Colon (tissue), 2 donors: ENCODE measurements around the gene CYP4F2.
"Not testable (repeated sequence)": the region's sequence is repeated elsewhere in the genome, so short reads cannot be mapped to it uniquely, and the experiment has no call there.

Source experiments
- FAIRE-seq: peaks from 2 replicates; lab custom pipeline; 2012; peaks lifted over from hg19 to GRCh38; lab: Jason Lieb, UNC
- donor health status: control.
- donor health status: control.

Gene CYP4F2, protein sequence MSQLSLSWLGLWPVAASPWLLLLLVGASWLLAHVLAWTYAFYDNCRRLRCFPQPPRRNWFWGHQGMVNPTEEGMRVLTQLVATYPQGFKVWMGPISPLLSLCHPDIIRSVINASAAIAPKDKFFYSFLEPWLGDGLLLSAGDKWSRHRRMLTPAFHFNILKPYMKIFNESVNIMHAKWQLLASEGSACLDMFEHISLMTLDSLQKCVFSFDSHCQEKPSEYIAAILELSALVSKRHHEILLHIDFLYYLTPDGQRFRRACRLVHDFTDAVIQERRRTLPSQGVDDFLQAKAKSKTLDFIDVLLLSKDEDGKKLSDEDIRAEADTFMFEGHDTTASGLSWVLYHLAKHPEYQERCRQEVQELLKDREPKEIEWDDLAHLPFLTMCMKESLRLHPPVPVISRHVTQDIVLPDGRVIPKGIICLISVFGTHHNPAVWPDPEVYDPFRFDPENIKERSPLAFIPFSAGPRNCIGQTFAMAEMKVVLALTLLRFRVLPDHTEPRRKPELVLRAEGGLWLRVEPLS

DNA sequence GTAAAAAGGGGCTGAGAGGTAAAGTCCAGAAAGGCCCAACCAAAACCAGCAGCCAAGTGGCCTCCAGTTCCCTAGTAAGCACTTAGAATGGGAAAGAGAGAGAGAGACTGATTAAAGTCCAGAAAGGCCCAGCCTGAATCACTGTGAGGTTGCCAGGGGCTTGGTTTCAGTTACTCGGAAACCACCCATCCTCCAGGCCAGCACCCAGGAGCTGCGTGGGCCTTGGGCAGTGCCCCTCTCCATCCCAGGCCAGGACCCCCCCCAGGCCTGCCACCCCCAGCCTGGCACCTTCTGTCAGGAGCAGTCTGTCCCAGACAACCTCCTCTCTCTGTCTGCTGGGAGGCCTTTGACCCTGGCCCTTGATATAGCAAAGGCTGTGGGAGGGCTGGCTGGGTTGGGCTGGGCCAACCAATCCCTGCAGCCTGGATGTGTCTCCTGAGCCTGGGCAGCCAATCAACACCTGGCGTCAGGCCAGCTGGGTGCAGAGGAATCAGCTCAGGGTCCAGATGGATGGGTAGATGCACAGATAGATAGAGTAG is at the start of gene CYP4F2:
Gene CYP4F2, minus strand, starts transcription at position 337 of the 539 bp plus-strand sequence. CDS start 463 bp downstream, outside the sequence.
- no peak for FAIRE-seq

DNA sequence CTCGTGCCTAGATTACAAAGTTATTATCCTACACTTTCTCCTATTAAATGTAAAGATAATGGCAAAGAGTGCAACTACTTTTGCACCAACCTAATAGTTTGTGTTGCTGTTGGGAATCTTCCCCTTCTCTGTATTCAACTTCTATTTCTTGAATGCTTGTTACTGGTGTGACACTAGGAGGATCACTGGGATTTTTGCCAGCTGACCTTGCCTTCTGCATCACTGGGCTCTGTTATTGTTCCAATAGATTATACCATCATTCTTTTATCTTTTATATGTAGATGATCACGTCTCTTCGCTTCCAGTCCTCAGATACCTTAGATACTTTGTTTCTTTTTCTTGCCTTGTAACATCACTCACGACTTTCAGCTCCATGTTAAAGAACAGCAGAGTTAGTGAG is 47.4 kb upstream of the CYP4F2 start:
- FAIRE-seq, result no peak

DNA sequence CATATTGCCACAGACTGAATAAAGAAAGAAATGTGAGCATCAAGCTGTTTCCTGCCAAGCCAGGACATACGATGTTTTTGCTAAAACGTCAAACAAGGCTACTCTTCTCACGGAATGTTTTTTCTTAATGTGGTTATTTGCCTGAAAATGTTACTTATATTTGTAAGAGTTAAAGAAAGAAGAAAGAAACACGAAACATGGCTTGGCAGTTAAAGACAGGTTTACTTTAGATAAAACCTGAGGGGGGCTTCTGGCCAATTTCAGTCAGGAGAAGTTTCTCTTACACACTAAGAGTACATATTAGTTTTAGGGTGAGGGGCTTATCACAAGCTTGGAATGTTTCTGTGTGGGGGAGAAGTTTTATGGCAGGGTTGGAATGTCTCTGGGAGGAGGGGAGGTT is 46.5 kb upstream of the CYP4F2 start:
- no peak for FAIRE-seq

DNA sequence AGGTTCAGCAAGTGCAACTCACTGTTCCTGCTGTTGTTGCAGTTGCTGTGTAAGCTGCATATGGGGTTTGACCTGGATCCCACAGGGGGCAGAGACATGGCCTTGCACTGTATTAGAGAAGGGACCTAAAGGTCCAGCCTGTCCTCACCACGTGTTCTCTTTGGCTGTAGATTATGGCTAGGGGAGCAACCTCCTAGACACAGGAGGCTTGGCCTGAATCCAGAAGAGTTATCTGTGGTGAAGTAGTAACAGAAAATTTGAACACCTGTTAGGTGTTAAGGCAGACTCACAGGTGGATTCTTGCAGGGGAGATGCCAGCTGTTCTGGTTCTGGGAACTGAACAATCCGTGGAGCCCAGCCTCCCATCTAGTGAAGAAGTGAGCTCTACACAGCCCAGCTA is 39.9 kb upstream of the CYP4F2 start:
- FAIRE-seq, result no peak

DNA sequence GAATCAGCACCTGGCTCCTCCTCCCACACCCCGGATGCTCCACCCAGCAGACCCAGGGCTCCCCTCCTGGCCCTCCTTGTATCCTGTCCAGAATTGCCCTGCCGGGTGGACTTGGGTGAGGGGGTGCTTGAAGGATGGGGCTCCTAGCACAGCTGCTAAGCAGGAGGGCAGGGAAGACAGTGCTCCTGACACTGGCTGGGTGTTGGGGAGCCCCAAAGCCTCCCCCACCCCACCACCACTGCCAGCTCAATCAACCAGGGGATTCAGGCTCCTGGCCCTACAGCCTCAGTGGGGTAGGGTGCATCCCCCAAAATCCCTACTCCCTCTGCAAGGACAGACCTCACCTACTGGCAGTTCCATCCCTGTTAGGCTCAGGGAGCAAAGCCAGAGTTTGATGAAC is 39.1 kb upstream of the CYP4F2 start:
- no peak for FAIRE-seq

DNA sequence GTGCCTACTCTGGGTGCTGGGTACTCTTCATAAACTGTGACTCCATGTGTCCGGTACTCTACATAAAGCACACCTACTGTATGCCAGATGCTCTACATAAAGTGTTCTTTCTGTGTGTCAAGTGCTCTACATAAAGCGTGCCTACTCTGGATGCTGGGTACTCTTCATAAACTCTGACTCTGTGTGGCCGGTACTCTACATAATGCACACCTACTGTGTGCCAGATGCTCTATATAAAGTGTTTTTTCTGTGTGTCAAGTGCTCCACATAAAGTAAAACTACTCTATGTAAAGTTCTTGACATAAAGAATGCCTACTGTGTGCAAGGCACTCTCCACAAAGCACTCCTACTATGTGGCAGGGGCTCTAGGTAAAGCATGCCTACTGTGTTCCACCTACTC is 38.3 kb upstream of the CYP4F2 start:
- FAIRE-seq, result no peak

DNA sequence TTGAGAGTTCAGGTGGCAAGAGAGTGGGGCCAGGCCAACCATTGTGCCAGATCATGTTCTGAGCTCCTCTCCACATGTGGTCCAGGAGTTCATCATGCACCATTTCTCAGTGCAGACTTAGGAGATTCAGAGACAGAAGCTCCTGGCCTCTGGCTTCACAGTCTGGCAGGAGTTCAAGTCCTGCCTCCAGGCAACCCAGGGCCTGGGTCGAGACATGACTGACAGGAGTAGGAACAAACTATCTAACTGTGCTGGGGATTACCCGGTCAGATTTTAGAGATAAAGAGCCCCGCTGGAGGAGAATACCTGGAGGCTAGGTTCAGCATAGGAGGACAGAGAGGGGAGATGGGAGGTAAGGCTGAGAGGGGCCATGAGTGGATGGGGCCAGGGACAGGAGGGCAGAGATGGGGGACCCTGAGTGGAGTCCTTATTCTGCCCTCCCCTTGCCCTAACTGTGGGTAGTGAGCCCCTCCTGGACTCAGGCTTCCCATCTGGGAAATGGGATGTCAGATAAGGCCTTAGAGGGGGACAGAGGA is 37.4 kb upstream of the CYP4F2 start:
- no peak for FAIRE-seq

DNA sequence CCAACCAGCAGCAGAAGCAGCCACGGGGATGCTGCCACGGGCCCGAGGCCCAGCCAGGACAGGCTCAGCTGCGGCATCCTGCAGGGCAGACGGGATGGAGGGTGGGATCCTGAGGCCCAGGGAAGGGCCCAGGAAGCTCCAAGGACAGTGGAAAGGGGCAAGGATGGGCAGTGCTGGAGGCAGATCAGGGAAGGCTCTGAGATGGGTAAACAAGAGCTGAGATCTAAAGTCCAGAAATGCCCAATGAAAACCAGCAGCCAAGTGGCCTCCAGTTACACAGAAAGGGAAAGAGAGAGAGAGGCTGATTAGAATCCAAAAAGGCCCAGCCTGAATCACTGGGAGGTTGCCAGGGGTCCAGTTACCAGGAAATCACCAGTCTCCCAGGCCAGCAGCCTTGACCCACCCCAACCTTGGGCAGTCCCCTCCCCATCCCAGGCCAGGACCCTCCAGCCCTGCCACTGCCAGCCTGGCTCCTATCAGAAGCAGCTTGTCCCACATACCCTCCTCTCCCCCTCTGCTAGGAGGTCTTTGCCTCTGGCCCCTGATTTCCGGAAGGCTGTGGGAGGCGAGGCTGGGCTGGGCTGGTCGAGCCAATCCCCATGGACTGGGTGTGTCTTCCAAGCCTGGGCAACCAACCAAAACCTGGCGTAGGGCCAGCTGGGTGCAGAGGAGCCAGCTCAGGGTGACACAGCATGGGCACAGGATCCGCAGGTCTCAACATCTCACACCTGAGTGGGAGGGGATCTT is 36.6 kb upstream of the CYP4F2 start, which contains the start of gene CYP4F11:
Gene CYP4F11, minus strand, starts transcription at position 198 of the 747 bp plus-strand sequence. Its CDS starts 121 bp downstream, at position 77.
- FAIRE-seq, result no peak

DNA sequence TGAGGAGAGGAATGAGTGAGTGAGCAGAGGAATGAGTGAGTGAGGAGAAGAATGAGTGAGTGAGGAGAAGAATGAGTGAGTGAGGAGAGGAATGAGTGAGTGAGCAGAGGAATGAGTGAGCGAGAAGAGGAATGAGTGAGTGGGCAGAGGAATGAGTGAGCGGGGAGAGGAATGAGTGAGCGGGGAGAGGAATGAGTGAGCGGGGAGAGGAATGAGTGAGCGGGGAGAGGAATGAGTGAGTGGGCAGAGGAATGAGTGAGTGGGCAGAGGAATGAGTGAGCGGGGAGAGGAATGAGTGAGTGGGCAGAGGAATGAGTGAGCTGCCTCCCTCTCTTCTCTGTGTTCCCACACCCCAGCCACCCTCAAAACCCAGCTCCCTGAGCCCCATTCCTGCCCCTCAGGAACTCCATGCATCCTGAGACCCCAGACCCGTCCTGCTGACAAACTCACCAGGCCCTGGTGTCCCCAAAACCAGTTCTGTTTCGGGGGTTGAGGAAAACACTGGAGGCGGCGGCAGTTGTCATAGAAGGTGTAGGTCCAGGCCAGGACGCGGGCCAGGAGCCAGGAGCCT is 36.0 kb upstream of the CYP4F2 start:
- FAIRE-seq, result not testable (repeated sequence)

DNA sequence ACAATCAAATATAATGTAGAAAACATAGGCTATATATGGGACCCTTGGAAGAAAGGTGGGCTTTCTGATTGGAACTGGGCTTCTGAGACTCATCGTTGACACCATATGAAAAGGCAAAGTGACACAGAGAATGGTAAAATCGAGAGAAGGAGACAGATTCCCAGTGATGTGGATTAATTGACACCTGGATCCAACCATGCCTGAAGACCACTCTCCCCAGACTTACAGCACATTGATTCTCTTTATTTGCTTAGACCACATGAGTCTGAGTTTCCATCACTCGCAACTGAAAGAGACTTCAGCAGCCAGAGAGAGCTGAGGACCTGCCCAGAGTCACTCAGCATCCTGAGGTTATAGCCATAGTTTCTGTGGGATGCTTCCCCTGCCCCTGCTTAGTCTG is 30.4 kb upstream of the CYP4F2 start:
- no peak for FAIRE-seq

DNA sequence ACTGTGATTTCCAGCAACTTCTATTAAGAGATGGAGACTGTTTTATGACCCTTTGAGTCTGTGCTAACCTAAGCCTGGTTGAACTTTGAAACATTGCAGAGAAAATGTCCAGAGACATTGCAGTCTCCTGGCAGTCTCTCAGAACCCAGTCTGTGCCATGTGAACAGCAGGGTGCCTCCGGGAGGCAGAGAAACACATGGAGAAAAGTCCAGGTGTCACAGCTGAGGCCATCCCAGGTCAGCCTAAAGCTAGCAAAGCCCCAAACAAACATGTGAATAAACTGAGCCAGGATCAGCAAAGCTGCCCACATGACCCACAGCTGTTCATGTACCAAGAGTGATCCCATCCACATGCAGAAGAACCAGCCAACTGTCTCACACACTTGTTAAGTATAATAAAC is 28.6 kb upstream of the CYP4F2 start:
- no peak for FAIRE-seq

DNA sequence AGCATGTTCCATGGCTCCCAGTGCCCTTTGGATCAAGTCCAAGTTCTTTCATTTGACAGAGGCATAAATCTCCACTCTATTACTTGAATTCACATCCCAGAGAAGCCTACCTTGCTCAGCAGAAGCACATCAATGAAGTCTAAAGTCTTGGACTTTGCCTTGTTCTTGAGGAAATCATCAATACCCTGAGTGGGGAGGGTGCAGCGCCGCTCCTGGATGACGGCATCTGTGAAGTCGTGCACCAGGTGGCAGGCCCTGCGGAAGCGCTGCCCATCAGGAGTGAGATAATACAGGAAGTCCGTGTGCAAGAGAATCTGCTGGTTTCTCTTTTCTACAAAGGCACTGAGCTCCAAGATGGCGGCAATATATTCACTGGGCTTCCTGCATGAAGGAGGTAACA is 25.8 kb upstream of the CYP4F2 start:
- FAIRE-seq, result no peak

DNA sequence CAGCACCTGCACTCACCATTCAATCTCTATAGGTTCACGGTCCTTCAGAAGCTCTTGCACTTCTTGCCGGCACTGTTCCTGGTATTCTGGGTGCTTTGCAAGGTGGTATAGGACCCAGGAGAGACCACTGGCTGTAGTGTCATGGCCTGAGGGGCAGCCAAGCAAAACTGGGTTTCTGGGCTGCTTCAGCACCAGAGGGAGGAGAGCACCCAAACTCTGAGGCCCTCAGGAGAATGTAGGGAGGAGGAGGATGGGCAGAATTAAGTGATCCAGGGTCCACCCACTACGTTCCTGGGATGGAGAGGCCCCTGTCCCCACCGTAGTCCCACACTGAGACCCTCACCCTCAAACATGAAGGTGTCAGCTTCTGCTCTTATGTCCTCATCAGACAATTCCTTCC is 24.1 kb upstream of the CYP4F2 start:
- FAIRE-seq, result no peak

DNA sequence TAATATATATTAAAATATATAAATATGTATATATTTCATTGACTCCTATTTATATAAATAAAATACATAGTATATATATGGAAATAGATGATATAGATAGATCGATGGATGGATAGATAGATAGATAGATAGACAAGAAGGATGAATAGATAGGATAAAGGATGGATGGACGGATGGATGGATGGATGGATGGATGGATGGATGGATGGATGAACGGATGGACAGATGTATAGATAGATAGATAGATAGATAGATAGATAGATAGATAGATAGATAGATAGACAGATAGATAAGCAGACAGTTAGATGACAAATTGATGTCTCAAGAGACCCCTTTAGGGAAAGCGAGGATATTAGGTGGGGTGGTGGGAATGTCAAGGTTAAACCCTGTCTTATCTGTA is 21.4 kb upstream of the CYP4F2 start:
- no peak for FAIRE-seq

DNA sequence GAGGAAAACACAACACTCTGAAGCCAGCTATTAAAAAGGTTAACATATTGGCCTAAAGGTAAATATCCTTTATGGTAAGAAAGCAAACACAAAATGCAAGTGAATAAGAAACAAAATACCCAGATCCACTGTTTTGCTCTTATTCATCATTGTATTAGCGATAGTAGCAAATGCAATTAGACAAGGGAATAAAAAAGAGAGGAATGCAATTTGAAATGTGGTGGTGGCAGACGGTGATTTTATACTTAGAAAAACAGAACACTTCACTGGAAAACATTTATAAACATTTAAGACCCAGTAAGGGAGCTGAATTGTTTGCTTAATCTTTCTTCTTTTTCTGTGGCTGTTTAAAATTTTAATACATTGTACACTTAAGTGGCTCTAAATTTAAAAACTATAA is 17.2 kb upstream of the CYP4F2 start:
- FAIRE-seq, result no peak

DNA sequence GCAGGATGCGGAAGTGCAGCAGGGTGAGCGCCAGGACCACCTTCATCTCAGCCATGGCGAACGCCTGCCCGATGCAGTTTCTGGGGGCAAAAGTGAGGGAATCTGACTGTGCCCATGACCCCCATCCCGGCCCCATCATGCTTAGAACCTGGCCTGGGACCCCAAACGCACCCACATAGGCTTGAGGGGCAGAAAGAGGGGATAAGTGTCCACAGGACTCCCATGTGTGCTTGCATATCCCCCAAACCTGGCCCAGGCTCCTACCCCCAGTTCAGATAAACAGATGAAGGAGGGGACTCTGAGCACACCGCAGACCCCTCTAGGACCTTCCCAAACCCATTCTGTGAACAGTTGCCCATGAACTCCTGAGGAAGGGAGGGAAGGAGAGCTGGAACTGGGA is 16.0 kb upstream of the CYP4F2 start:
- FAIRE-seq, result no peak

DNA sequence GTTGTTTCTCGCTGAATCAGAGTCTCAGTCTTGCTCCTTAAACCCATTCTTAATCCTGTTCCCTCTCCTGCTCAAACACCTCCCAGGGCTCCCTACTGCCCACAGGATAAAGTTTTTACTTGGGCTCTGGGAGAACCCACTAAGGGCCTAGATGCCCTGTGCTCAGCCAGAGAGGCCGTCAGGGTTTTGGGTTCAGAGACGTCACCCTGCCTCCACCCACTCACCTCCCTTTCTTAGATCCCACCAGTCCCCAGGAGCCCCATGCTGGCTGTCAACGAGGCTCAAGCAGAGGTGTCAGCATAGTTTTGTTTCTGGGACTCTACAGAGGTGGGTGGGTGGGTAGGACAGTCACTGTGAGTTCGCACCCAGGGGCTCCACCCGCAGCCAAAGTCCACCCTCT is 15.5 kb upstream of the CYP4F2 start:
- no peak for FAIRE-seq

DNA sequence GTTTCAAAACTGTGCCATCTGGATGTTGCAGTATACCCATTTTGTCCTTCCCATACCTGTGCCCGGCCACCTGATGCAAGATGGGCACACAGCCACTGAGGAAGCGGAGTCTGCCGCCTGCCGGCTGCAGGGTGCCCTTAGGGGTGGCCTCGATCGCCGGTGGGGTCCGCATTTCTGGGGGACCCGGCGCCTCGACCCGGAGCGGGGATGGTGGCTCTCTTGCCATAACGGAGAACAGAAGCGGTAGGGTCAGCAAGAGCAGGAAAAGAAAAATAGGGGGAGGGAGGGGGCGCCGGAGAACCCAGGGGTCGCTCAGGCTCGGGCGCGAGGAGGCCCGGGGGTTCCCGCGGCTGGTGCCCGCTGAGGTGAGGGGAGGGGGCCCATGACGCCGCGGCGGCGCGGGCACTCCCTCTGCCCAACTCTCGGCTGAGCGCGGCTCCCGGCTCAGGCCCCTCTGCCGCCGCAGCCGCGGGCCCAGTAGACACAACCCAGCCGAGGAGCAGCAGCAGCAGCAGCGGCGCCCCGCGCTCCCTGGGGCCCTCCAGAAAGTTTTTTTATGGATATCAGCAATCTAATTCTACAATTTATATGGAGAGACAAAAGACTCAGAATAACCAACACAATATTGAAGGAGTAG is 13.8 kb upstream of the CYP4F2 start:
- FAIRE-seq, result no peak

DNA sequence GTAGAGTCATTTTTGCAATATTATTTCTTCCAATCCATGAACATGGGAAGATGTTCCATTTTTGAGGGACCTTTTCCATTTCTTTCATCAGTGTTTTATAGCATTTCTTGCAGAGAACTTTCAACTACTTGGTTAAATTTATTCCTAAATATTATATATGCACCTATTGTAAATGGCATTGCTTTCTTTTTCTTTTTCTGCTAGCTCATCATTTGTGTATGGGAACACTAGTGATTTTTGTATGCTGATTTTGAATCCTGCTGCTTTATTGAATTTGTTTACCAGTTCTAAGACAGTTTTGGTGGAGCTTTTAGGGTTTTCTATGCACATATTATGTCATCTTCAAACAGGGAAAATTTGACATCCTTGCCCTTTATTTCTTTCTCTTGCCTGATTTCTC is 7.2 kb upstream of the CYP4F2 start:
- no peak for FAIRE-seq

DNA sequence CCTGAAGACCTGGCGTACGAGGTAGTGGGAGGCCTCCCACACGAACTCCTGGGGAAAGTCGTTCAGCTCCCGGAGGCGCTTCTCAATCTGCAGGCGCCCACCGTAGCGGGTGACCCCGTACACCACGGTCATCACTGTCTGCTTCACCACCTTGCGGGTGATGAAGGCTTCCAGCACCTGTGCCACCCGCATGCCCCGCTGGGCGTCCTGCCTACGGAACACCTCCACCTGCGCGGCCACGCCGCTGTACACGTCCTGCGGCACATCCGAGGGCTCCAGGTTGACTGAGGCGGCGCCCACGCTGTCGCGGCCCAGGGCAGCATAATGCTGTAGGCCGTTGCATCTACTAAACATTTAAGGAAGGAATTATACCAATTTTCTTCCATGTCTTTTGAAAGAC is 5.0 kb upstream of the CYP4F2 start:
- FAIRE-seq, result not testable (repeated sequence)

DNA sequence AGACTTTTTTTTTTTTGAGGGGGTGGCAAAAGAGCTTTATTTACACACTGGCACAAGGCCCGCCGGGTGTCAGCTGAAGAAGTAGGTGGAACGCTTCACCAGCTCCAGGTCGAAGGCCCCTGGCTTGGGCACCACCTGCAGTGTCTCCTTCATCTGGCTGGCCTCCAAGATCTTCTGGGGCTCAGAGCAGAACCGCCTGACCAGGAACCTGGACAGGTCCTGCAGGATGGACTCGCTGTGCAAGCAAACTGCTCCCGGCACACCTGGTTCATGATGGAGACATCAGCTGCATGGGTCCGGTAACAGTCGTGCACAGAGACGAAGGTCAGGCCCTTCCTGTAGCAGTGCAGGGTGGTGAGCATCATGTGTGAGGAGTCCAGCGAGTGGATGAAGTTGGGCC is 4.4 kb upstream of the CYP4F2 start:
- FAIRE-seq, result no peak

DNA sequence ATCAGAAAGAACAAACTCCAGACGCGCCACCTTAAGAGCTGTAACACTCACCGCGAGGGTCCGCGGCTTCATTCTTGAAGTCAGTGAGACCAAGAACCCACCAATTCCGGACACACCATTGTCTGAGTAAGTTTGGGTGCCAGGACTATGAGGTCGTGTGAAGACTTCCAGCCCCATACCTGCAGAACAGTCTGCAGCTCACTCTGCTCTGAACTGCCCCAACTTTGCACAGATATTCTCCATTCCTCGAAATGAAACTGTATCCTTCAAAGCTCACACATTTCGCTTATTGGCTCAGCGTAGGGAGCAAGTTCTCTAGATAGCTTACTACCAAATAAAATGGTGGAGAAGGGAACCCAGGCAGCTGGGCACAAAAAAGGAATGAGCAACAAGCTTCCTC is 2.6 kb upstream of the CYP4F2 start:
- no peak for FAIRE-seq
